NCI-H1105 treated with DMSO at 0.1 percent for 48 hours (cell line): ENCODE measurements around the gene DCAF8.
"Not testable (repeated sequence)": the region's sequence is repeated elsewhere in the genome, so short reads cannot be mapped to it uniquely, and the experiment has no call there.

Experiments used
- DNase-seq: peaks from one replicate; lab custom pipeline; 2025; lab: John Stamatoyannopoulos, UW

The DCAF8 gene

GRCh38 chr1:160261893-160262794, at the start of gene DCAF8:
TSS of gene DCAF8 (minus strand) at chr1:160262549. CDS start at chr1:160244008, 18,541 bp downstream.
- DNase-seq = peak; percentile 96

- DNase-seq = no peak
Measured at GRCh38 chr1:160309571-160309970, 47.2 kb upstream of the DCAF8 start.

- DNase-seq = no peak
Measured at GRCh38 chr1:160309185-160309557, 46.8 kb upstream of the DCAF8 start.

GRCh38 chr1:160308451-160309184, 46.3 kb upstream of the DCAF8 start:
- DNase-seq = no peak

- DNase-seq = no peak
Measured at GRCh38 chr1:160307118-160307791, 44.9 kb upstream of the DCAF8 start.

GRCh38 chr1:160300173-160300572, 37.8 kb upstream of the DCAF8 start:
- DNase-seq = no peak

GRCh38 chr1:160296036-160296435, 33.7 kb upstream of the DCAF8 start:
- no peak for DNase-seq

- DNase-seq = no peak
Measured at GRCh38 chr1:160293020-160293968, 30.9 kb upstream of the DCAF8 start.

- peak; percentile 70 for DNase-seq
Measured at GRCh38 chr1:160291248-160292220, 29.2 kb upstream of the DCAF8 start.

- DNase-seq = not testable (repeated sequence)
Measured at GRCh38 chr1:160287769-160288168, 25.4 kb upstream of the DCAF8 start.

- no peak for DNase-seq
Measured at GRCh38 chr1:160285506-160285905, 23.2 kb upstream of the DCAF8 start.

- DNase-seq = peak; percentile 90
Measured at GRCh38 chr1:160284782-160285344, 22.5 kb upstream of the DCAF8 start, which contains the start of gene PEX19. TSS of gene PEX19 (minus strand) at chr1:160285133. CDS start at chr1:160285124, 9 bp downstream.

- peak; percentile 6 for DNase-seq
Measured at GRCh38 chr1:160284220-160284781, 22.0 kb upstream of the DCAF8 start.

GRCh38 chr1:160282807-160283206, 20.5 kb upstream of the DCAF8 start:
- no peak for DNase-seq

- no peak for DNase-seq
Measured at GRCh38 chr1:160277987-160278386, 15.6 kb upstream of the DCAF8 start.

- no peak for DNase-seq
Measured at GRCh38 chr1:160277330-160277729, 15.0 kb upstream of the DCAF8 start.

- DNase-seq = no peak
Measured at GRCh38 chr1:160271025-160271424, 8.7 kb upstream of the DCAF8 start.

- DNase-seq = no peak
Measured at GRCh38 chr1:160267284-160267991, 5.1 kb upstream of the DCAF8 start.
